GM21447 (cell line): ENCODE data around the gene KRT17.

Experiments used
- ATAC-seq: cut with Tn5 transposase; IDR thresholded peaks from one replicate; pipeline ENCODE4 v1.9.1; 2021; ENCODE audit not compliant: unreplicated experiment

KRT17 gene

DNA sequence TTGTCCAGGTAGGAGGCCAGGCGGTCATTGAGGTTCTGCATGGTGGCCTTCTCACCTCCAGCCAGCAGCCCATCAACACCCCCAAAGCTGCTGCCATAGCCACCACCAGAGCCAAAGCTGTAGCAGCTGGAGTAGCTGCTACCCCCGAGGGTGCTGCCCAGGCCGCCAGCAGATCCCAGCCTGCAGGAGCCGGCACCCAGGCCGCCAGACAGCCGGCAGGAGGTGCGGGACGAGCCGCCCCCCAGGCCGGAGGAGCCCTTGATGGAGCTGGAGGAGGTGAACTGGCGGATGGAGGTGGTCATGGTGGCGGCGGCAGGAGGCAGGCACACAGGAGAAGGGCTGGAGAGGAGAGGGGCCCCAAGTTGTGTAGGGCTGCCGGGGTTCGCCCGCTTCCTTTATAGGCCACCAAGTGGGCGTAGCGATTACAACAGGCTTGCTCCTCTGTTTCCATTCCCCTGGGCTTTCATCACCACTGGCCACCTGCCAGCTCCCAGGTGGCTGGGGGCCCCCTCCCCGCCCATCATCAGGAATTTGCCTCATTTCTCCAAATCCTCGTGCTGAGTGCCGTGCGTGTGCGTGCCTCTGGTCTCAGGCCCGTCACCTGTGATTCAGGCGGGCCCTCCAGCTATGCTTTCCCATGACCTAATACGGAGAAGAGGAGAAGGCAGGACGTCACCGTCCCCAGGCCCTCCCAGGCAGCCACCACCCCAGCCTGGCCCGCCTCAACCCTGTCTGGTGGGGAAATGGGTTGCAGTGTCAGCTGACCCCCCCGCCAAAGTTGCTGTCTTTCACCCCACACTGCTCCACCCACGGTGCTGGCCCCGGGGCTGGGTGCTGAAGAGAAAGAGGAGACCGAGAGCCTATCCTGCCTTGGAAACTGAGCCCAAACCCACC lies at the start of gene KRT17:
Gene KRT17, minus strand, starts transcription at position 368 of the 894 bp plus-strand sequence. Its CDS starts 66 bp downstream, at position 302.
- no peak for ATAC-seq

DNA sequence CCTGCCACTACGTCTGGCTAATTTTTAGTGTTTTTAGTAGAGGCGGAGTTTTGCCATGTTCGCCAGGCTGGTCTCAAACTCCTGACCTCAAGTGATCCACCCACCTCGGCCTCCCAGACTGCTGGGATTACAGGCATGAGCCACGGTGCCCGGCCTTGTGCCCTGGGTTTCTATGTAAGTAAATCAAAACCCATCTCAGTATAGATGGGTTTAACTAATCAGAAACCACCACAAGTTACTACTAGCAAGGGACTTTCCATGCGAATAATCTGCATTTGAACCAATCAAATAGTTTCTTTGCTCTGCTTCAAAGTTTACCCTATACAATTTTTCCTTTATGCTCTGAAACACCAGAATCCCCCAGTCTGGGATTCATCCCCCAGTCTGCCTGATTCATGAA lies 47.8 kb upstream of the KRT17 start:
- ATAC-seq = no peak

DNA sequence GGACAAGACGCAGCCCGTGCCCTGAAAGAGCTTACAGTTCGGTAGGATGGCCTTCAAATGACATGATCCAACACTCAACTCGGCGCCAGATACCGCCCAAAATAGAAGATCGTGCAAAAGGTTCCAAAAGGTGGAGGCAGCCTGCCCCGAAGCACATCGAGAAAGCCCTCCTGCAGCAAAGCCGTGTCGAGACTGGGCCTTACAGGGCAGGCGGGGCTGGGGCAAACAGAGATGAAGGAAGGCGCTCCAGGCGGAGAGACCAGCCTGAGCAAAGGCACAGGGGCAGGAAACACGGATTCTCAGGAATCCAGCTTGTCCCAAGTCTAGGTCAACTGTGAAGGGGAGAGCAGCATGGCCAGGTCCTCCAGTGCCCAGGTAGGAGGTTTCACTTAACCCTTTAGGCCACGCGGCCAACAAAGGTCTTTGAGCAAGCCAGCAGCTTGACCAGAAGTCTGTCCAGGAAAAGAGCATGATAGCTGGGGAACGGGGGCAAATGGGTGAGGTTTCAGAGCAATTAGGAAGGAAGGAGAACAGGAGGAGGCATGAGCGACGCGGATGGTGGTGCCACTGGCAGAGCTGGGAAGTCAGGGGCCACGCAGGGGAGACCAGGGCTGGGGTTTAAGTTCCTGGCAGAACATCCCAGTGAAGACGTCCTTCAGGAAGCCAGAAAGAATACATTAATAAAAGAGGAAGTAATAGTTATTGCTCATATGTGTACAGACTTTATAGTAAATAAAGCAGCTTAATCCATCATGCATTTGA lies 43.1 kb upstream of the KRT17 start:
- no peak for ATAC-seq

GRCh38 chr17:41666708-41667279 lies 42.4 kb upstream of the KRT17 start:
- ATAC-seq = peak; percentile 43

DNA sequence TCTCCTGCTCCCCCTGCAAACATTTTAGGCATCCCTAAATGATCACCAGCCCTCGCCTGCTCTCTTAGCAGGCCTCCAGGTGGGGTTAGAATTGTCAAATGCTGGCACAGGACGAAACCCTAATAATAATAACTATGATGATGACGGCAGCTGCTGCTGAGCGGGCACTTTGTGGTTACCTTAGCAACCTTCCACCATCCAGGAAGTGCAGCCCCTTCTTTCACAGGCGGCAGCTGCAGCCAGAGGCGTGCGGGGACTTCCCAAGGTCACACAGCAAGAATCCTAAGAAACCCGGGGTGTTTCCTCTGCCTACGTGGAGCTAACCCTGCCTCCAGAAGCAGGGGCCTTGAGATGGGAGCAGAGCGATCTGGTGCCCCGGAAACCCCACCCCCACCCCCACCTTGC lies 41.9 kb upstream of the KRT17 start:
- peak; percentile 41 for ATAC-seq

GRCh38 chr17:41665566-41666236 lies 41.3 kb upstream of the KRT17 start:
- ATAC-seq = peak; percentile 47

- ATAC-seq = no peak
These were observed 40.5 kb upstream of the KRT17 start for GRCh38 chr17:41664587-41665565.

DNA sequence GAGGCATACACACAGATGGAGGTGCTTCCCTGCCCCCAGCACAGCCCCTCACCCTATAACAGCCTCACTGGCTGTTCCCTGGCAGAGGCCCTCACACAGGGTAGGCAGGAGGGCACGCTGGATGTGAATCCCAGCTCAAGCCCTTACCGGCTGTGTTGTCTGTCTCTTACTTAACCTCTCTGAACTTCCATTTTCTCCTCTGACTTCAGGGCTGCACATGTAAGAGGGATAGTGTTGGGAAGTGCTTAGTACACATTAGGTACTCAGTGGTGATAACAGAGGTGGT lies 39.7 kb upstream of the KRT17 start:
- ATAC-seq = no peak

DNA sequence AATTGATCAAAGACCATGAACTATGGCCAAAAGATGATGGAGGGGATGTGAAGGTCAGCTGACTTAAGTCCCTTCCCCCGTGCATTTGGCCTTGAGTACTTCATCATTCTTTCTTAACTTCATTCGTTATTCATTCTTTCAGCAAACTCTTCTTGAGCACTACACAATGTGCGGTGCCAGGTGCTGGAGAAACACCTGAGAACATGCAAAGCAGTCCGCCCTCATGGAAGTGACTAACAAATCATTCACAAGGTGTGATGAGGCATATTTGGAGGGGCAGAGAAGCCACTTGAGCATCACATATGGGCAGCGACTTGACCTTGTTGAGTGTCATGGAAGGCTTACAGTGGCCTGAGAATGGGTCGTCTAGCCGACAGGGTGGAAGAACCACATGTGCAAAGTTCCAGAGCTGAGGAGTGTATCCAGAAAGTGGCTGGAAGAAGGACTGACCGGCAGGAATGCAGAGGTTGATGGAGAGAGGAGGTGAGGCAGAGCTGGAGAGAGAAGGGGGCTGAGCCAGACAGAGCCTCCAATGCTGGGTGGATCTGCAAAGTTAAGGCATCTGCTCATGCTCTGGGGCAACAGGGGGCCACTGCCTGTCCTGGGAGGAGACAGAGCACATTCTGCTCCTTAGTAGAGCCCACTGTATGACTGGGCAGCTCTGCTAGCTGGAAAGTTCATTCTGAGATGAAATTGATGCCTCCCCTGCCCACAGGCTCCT lies 39.2 kb upstream of the KRT17 start:
- ATAC-seq = no peak

DNA sequence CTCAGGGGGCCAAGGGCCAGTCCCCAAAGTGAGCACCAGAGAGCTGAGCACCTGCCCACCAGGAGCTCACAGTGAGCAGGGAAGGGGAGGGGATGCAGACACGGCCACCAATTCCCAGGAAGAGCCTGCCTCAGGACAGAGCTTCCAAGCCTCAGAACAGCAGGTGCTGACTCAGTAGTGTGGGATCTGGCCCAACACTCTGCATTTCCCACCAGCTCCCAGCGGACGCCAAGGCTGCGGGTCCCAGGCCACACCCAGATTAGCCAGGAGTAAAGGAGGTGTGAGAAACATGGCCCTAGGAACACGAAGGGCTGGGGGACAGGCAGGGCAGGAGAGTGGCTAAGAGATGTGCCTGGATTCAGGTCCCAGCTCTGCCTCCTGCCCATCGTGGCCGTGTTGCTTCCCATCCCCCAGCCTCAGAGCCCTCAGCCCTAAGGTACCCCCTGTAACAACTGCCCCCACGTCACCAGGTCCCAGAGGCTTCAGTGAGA lies 35.9 kb upstream of the KRT17 start:
- ATAC-seq = no peak

DNA sequence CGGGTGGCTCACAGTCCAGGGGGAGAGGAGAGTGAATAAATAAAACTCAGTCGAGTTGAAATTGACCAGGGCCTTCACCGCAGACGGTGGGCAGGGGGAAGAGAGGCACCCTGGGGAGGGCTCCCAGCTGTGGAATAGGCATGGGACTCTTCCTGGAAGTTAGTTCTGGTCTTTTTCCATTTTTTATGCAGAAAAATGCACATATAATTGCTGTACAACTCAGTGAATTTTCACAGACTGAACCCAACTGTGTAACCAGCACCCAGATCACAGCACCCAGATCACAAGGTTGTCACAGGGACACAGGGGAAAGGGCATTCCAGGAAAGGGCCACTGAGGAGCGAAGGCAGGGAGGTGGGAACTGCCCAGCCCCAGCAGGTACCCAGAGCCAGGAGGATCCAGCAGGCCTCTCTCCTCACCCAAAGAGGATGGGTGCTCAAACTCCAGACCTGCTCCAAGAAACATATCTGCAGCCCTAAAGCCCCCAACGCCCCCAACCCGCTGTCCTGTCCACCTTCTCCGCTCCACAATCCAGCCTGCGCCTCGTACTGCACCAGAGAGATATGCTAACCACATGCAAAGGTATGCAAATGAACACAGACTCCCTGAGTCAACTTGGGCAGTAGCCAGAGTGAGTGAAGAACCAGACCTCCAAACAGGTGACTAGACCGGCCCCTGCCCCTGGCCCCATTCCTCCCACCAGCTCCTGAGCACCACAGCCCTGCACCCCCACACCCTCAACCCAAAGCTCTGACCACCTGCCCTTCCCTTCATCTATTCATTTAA lies 35.2 kb upstream of the KRT17 start:
- no peak for ATAC-seq

DNA sequence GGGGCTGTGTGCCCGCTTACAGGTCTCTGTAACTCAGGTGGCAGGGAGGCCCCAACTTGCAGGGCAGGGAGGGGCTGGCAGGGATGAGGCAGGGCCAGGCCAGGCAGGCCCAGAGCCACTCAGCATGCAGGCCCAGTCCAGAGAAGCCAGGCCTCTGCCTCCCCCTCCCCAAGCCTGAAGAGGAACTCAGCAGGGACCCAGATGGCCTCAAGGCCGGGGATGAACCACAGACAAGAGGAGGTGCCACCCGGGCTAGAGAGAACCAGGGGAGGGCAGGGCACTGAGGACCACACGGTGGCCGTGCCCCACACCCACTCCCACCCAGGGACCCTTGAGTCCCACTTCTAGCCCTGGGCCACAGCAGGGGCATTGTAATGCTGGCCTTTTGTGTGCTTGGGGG lies 34.5 kb upstream of the KRT17 start:
- ATAC-seq = no peak

GRCh38 chr17:41657936-41658335 lies 33.6 kb upstream of the KRT17 start:
- no peak for ATAC-seq

- ATAC-seq = no peak
These were observed 32.9 kb upstream of the KRT17 start for GRCh38 chr17:41657176-41657754.

DNA sequence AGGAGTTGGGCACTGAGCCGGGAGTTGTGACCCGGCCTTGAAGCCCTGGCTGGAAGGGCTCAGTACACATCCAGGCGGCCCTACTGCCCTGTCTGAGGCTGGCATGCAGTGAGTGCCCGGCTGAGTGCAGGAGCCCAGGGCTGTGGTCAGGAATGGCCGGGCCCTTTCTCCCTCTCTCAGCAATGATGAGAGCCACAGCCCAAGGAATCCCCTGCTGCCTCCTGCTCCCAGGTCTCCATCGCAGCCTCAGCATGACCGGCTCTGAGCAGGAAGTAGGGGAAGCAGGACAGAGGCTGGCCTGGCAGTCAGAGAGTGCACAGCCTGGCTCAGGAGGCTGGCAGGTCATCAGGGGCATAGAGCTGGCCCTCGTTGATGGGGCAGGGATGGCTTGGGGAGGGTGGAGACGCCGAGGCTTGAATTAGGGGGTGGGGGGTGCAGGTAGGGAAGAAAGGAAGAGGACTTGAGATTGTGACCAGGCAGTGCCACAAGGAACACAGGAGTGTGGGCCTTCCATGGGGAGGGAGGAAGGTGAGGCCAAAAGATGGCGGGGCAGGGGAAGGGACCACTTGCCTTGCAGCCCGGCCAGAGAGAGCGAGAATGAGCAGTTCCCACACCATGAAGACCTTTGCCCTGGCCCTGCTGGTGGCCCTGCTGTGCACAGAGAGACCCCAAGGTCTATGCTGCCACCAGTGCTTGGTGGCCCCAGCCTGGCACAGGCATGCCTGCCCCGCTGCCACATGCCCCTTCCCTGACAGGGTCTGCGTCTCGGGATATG lies 32.1 kb upstream of the KRT17 start:
- ATAC-seq = no peak

- ATAC-seq = no peak
These were observed 31.3 kb upstream of the KRT17 start for GRCh38 chr17:41655611-41656111.
